ENCODE data around the gene LRBA. TPM values are rescaled to one million over a fixed set of nuclear protein-coding genes. Genes with fewer than 3 reads are reported as not detected.

Gene LRBA
- total and polyA plus RNA-seq, 9 of the 15 experiments (the other 6 are each of a cell fraction or from before 2014, with no cell fraction given) = 24.2 to 88.7 (median 59.7) TPM

GRCh38 chr4:150315691-150316090 lies 699.4 kb downstream of the LRBA start (continued):
- TF ChIP-seq GTF3C2 (IDR thresholded peaks at IDR 0.05; ENCODE audit: borderline replicate concordance, extremely low read depth, insufficient read length) (no peak), BCOR (IDR thresholded peaks at IDR 0.05) (no peak), ZFP30 (CRISPR knock-in tag; IDR thresholded peaks at IDR 0.05; ENCODE audit: borderline replicate concordance) (no peak), ZNF436 (CRISPR knock-in tag; IDR thresholded peaks at IDR 0.05) (no peak), EWSR1 (IDR thresholded peaks at IDR 0.05; ENCODE audit: borderline replicate concordance, low read depth, partially characterized antibody) (no peak), DLX4 (CRISPR knock-in tag; IDR thresholded peaks at IDR 0.05) (no peak), ZNF766 (CRISPR knock-in tag; conservative IDR thresholded peaks at IDR 0.05) (peak; percentile 38; the same call in 1 of the 2 replicates), CBX8 (IDR thresholded peaks at IDR 0.05; ENCODE audit: borderline replicate concordance, extremely low read depth, low read depth, low read length, poor library complexity, severe bottlenecking) (no peak), TAF15 (IDR thresholded peaks at IDR 0.05; ENCODE audit: low read depth, low read length) (no peak)

All from K562 (cell line).